ENCODE measurements around the gene AMH.

- TF ChIP-seq, protein P1, sequence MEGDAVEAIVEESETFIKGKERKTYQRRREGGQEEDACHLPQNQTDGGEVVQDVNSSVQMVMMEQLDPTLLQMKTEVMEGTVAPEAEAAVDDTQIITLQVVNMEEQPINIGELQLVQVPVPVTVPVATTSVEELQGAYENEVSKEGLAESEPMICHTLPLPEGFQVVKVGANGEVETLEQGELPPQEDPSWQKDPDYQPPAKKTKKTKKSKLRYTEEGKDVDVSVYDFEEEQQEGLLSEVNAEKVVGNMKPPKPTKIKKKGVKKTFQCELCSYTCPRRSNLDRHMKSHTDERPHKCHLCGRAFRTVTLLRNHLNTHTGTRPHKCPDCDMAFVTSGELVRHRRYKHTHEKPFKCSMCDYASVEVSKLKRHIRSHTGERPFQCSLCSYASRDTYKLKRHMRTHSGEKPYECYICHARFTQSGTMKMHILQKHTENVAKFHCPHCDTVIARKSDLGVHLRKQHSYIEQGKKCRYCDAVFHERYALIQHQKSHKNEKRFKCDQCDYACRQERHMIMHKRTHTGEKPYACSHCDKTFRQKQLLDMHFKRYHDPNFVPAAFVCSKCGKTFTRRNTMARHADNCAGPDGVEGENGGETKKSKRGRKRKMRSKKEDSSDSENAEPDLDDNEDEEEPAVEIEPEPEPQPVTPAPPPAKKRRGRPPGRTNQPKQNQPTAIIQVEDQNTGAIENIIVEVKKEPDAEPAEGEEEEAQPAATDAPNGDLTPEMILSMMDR (IDR thresholded peaks at IDR 0.05 in 8 of 11, conservative IDR thresholded peaks at IDR 0.05 in 3 of 11) = peak in 1 of 11 experiments; percentile 16
- TF ChIP-seq POLR2AphosphoS5 (IDR thresholded peaks at IDR 0.05) (no peak), POLR2A (IDR thresholded peaks at IDR 0.05) (no peak)
Observed at GRCh38 chr19:2221918-2222317, 27.2 kb upstream of the AMH start.

Data from spleen (tissue), 7 donors.